Thyroid gland (tissue), 4 donors: Measurements from ENCODE around the gene TDRD7.

Source experiments
- CTCF ChIP-seq, 6 experiments: fragments of 200-600 bp in 3 of 6; fragments of 450-650 bp in 3 of 6; sonication (generic) in 3 of 6; IDR thresholded peaks; one replicate each; pipeline ENCODE4 v1.5.1; 2016 to 2019; ENCODE audit warnings: antibody characterized with exemption in 6 of 6, mild to moderate bottlenecking in 2 of 6, inconsistent platforms in 1 of 6, moderate library complexity in 1 of 6
- POLR2A ChIP-seq, 2 donors: fragments of 450-650 bp; IDR thresholded peaks; one replicate each; pipeline ENCODE4 v1.6.1; 2017; ENCODE audit warnings: antibody characterized with exemption in 2 of 2, mild to moderate bottlenecking in 2 of 2, moderate library complexity in 1 of 2

DNA sequence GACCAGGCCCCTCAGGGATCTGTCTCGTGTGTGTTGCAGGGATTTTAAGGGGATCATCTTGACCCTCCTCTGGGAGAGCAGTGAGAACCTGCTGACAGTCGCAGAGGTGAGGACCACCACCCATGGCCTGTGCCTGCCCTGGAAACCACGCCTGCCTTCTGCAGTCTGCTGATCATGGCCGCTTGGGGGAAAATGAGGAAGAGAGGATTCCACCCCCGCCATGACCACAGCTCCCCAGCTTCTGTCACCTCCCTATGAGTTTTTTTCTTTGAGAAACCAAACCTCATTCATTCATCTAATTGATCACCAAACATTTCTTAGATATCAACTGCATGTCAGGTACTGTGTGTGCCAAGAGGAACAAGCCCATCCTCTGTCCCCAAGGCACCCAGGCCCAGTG, 46.3 kb upstream of the TDRD7 start:
- no peak for TF ChIP-seq POLR2A (IDR thresholded peaks at IDR 0.05)
- TF ChIP-seq CTCF (IDR thresholded peaks at IDR 0.05), result no peak
